ENCODE results near the gene GSK3A.

GSK3A gene

DNA sequence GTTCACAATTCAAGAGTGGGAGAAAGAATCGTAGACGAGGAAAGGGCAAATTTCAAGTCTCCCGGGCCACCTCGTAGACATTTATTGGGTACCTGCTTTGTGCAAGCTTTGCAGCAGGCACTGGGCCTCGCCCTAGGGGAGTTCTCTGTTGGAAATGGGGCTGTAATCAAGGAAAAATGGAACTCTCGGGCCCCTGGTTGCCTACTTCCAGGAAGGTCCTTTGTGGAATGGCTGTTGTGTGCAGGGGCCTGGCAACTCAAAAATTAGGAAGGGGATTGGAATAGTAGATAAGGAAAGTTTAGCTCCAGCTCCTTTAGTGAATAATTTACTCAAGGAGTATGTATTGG lies 21.7 kb downstream of the GSK3A start:
- DNase-seq = no peak

DNA sequence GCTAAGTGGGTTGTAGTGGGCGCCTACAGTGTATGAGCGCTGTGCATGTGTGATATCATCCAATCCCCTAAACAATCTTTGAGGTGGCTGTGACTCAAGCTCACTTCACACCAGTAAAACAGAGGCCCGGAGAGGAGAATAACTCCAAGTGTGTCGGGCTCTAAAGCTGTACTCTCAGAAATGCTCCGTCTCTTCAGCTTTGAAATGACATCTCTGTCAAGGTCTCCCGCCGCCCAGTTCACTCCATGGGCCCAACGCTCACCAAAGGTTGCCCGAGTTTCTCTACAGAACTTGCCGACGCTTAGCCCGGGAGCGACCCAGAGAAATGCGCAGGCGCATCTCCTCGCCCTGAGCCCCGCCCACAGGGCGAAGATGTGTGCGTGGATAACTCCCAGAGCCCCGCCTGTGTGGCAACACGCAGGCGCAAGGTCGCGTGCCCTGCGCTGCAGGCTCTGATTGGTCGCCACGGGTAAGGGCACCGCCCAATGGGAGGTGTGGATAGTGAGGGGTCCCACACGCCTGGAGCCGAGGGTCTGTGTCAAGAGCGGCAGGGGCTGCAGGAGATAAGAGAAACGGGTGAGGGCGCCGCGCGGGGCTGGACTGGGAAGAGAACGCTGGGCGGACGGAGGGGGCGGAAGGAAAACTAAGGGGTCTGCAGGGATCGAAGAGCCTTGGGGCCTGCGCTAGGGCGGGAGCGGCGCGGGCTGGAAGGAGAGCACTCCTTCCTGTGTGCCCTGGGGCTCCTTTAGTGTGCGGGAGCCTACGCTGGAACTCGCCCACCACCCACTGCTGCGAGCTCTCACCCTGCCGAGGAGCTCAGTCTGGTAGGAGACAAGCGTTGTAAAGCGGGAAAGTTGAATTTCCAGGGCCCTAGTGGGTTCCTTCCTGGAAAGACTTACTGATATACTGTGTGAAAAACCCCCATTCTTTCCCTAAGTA lies 22.3 kb downstream of the GSK3A start, which contains the start of gene ZNF526:
ZNF526 (plus strand) TSS at position 501 of the 939 bp plus-strand sequence. CDS start 4,092 bp downstream, outside the sequence.
- peak; percentile 98 for DNase-seq

DNA sequence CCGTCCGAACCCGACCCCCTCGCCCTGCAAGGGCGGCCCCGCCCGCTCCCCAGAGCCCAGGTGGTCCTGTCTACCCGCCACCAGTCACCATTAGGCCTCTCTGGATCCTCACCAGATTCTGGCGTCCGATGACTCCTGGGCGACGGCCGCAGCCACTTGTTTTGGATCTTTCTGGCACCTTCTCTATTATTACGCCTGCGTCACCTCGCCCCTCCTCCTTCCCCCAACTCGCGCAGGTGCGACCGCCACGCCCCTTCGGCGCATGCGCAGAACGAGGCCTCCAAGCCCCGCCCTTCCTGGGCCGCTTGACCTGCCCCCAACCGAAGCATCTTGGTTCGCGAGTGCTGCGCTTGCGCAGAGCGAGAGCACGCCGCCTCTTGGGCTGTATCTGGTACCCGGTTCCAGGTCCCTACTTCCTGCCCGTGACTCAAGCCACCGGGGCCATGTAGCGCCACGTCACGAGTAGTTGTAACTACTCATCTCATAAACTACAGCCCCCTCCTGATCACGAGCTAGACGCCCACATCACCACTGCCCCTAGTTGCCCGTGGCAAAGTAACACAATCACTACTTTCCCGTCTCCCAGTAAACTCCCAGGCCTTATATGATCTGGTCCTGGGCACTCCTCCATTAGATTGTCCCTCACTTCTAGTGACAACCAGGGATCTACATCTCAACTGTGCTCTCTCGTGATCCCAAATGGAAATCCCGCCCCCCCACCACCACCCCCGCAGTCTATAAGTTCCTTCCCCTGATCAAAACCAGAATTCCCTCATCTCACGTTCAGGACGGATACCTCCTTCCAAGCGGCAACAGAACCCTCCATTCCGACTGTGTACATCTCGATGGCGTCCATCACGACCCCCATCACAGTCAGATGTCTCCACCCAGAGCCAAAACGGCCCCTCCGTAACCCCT lies 24.6 kb downstream of the GSK3A start, which contains the start of gene DEDD2:
DEDD2 (minus strand) TSS at position 158 of the 918 bp plus-strand sequence. CDS start 670 bp downstream, outside the sequence.
- DNase-seq = peak; percentile 100

DNA sequence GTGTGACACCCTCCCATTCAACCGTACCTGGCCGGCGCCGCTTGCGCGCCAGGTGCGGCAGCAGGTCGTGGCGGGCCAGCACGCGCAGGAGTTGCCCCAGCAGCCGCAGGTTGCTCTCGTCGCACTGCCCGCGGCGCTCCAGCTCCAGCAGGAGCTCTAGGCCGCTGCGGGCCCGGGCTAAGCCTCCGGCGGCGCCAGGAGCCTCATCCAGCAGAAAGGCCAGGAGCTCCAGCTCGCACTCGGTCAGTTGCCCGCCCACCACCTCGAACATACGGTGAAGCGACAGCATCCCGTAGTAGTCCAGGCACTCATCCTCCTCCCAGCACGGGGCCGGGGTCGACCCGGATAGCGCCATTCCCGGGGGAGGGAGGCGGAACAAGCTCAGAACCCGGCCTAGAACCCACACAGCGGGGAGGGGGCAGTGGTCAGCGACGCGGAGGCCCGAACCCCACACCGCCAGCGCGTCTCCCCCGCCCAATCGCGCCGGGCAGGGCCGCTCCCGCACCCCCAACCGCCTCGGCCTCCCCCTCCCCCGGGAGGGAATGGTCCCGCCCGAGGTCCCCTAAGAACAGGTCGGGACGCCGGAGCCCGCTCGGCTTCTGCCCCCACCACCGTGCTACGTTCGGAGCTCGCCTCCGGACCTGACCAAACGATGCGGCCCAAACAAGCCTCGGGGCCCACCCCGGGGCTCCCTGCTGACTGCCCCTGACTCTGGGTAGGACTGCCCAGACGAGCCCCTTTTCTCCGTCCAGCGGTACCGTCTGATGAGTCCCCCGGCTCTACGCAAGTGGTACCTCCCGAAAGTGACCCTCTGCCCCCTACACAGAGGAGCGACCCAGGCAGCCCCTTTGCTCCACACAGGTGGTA lies 25.5 kb downstream of the GSK3A start:
- no peak for DNase-seq

DNA sequence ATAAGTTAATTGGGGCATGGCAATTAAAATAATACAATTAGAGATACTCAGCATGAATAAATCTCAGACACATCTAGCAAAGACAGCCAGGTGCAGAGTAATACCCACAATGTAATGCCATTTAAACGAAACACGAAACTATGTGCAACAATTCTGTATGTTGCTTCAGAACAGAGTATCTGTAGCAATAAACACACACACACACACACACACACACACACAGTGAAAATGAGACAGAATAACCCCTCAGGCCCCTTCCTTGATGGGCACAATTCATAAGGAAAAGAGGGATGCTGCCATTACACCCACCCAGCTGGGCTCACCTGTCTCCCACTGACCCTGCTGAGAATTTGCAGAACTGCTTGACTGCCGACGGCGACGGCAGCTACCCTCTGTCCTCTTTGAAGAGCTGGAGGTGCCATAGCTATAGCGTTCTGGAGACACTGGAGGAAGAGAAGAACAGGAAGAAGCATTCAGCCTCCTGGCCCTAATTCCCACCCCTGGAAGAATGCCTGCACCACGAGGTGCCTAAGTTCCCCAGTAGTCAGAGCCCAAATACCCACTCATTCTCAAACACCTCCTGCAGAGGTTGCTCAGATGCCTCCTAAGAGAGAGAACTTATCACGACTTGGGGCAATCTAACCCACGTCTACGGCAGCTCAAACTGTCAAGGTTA lies 27.5 kb downstream of the GSK3A start:
- DNase-seq = no peak

DNA sequence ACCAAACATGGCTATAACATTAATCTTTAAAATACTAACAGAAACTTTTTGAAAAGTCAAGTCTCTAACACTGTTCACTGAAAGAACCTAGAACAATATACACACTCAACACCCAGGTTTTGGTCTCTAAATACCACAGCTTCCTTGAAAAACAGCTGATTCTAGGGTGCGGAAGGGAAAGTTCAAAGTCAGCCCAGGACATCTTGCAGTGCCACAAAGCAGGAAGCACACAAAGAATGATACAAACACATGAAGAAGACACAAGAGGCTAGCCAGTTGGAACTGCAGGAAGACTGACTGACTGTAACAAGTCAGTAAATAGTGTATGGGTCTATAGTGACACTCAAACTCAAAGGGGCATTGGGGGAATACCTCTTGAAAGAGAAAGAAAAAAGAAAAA lies 29.5 kb downstream of the GSK3A start:
- no peak for DNase-seq

DNA sequence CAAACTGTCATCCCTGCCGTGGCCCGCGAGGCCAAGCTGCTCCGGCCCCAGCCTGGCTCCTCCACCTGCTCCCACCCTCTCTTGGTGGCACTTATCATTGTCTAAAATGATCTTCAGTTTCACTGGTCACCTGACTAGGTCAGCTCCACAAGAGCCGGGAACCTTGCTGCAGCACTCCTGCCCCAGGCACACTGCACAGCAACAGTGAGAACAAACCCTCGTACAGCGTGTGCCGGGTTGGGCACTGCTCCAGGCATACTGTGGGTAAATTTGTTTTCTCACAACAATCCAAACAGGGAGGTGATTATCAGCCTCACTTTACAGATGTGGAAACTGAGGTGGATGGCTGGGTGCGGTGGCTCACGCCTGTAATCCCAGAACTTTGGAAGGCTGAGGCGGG lies 33.8 kb downstream of the GSK3A start:
- no peak for DNase-seq

DNA sequence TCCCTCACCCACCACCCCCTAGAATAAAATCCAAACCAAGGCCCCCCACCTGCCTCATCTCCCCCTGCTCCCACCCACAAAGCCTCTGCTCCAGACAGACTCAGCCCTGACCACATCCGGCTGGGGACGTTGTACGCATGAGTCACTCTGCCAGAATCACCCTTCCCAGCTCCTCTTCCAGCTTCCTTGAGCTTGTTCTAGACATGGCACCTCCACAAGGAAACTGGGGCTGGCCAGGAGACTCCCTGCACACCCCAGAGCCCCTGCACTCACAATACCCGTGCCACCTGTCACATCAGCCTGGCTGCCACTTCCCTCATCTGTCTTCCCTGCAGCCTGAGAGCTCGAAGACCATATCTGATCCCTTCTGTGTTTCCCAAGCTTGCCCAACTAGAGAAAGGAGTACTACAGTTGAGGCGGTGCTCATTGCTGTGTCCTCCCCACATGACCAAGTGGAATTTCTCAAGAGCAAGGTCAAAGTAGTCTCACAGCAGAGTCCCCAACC lies 34.6 kb downstream of the GSK3A start:
- DNase-seq = no peak

DNA sequence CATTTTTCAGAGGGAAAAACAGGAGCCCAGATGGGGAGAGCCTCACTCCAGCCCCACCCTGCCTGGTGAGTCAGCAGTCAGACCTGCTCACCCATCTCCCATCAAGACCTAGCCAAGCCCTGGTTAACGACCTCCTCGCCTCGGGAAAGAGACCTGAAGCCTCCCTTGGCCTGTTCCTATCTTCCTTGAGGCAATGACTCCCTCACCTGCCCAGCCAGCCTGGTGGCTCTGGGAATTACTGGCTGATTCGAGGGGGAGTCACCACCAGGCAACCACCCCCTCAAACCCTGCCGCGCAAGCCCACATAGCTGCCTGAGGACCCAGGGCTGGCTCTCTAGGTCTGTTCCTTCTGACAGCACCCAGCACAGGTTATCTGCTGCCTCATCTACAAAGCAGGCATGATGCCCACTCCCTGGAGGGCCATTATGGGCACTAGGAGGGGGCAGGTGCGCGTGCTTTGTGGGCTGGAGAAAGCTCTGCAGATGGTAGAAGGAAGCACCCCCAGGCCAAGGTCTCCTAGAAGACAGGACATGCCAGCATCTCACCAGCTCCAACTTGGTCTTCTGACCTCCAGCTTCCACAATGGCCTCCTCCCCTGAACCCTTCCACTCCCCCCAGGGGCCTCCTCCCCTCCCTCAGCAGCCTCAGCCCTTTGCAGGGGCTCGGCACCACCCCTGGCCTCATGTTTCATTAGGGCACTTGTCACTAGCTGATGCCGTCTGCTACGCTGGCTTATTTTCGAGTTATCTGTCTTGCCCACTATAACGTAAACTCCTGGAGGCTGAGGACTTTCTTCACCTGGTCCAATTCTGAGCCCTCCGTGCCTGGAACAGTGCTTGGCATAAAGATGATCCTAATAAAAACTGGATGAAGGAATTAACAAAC lies 35.3 kb downstream of the GSK3A start:
- DNase-seq = no peak

DNA sequence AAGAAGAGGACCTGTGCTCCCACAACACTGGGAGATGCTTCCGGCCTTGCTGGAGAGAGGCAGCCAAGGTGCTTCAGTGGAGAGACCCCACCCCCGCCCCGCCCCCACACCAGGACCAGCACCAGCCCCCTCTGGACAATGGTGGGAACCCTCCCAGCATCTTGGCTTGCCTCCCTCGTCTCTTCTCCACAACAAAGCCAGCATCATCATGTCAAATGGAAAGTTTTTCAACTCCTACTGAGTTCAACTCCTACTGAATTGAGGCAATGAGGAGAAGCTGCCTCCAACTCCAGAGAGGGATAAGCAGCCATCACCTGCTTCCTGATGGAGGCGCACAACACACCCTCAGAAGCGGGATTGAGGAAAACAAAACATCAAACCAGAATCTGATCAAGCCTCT lies 37.7 kb downstream of the GSK3A start:
- DNase-seq = no peak

DNA sequence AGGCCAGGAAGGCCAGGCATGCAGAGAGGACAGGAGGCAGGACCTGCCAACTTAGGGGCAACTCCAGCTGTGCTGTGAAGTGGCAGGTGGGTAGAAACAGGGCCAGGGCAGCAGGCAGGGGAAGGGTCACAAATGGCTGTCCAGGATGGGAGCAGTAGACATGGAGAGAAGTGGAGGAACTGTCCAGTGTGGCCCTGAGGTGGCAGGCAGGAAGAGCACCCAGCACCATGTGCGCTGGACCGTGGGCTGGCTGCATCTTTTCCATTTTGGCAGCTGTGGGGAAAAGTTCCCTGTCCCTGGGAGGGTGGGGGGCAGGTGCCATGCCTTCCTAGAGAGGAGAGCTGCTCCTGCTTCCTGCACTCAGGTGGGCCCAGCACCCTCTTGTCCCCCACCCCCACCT lies 38.7 kb downstream of the GSK3A start:
- DNase-seq = no peak

DNA sequence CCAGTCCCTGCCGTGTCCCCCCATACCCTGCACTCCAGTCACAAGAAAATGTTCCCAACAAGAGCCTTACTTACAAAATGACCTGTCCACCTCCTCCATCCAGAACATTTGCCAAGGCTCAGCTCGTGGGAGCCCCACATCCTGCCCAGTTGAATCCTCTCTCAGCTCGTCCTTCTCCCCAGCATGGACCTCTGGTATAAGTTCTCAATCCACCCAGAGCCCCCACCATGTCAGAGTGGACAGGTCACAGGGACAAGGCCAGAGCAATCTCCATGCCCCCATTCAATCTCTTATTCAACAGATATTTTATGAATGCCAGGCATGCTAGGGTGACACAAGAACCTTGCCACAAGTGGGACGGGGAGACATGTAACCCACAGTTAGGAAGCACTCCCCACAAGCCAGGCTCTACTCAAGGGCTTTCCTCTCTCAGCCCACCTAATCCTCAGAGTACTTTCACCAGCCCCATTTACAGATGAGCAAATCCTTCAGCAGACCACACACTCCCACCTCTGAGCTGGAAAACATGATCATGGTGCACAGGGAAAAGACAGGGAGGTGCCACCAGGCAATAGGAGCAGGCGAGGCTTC lies 40.0 kb downstream of the GSK3A start:
- no peak for DNase-seq

DNA sequence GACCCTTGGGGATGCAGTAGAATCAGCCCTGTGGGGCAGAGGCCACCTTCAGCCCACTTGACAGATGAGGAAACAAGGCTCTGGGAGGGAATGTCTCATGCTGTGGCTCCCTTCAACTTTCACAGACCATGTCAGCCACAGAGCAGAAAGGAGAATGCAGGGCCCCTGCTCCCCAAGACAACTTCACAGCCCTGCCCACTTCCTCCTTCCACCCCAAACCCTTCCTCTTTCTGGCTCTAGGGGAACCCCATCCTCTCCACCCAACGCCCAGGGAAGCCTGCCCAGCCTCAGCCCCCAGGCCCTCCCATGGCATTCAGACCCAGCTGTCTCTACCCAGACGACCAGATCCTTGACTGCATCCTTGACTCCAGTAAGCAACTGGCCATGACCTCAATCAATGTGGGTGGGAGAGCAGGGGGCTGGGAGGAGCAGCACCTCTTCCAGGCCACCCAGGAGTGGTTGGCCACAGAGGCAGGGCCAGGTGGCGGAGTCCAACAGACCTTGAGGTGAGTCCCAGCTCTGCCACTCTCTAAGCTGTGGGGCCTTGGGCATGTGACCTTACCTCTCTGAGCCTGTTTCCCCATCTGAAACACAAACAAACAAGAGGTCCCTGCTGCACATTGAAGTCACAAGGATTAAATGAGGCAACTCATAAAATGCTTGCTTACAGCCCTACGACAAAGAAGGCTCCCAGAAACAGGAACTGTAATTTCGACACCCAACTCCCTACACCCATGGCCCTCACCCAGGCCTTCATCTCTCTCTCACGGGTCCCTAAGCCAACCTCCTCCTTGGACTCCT lies 40.7 kb downstream of the GSK3A start:
- peak; percentile 76 for DNase-seq

DNA sequence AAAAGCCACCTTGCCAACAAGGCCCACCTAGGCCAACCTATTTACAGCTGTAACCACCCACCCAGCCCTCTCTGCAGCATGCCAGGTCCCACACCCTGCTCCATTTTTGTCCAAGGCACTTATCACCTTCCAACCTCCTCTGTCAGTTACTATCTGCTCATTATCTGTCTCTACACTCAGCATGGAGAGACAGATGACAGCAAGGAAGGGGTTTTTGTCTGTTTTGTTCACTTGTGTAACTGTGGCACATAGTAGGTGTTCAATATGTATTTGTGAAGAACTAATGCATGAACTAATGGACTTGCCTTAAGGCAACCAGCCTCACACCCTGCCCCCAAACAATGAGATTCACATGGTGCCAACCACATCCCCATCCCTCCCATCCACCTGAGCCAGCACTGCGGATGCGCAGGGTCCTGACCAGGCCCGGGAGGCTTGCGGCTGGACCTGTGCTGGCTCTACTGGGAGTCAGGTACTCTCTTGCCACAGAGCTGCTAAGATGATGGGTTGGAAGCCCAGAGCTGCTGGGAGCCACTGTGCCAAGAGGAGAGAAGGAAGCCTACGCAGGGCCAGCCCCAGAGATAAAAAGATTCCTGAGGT lies 42.2 kb downstream of the GSK3A start:
- no peak for DNase-seq

DNA sequence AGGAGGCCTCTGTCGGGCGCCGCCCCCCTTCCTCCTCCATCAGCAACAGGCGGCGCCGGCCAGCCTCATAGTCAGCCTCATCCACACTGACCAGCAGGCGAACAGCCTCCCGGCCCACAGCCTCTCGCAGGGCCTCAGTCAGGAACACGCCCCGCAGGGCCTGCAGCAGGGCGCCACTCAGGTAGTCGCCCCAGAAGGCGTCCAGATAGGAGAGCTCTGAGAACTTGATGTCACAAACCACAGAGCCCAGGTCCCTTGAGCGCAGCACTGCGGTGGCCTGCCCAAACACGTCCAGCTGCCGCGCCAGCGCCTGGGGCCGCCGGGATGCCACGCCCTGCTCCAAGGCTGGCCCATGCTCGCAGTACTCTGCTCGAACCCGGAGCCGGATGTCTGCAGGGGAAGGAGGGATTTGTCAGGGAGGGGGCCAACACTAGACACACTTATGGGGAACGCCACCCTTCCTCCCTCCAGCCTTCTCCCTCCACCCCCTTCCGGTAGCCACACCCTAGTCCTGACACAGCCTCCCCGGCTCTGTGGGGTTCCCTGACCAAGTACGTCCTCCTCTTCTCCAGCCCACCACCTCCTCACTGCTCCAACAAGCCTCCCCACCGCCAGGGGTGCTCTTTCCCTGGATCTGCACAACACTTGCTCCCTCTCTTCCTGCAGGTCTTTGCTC lies 42.8 kb downstream of the GSK3A start:
- DNase-seq = peak; percentile 74

DNA sequence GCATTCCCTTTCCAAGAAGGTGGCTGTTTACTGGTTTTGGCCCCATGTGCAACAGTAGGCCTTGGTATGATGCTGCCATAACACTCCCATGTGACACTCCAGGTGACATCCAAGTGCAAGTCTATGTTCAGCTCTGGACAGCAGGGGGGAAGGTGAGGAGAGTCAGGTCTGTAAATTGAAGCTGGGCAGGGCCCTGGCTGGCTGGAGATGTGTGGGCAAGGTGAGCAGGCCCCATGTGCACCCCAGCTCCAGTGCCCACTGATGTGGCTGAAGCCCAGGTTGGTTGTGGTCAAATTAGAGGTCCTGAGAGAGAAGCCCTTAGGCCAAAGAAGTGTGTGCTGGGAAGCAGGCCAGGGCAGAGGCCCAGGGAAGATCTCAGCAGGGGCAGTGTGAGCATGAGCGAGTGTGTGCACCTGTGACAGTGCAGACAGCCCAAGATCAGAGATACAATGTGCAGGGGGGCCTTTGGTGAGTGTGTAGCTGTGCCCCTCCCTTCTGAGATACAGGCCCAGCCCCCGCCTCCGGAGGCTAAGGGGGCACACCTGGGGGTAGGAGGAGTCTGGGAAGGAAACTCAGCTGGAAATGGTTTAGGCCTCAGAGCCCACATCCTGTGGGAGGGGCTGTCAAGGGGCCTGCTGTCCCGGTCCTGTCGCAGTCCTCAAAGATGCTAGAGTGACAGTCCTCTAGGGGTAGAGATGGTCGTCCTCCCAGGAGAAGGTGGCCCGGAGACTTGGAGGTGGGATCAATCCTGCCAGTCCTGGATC lies 43.5 kb downstream of the GSK3A start:
- peak; percentile 87 for DNase-seq

DNA sequence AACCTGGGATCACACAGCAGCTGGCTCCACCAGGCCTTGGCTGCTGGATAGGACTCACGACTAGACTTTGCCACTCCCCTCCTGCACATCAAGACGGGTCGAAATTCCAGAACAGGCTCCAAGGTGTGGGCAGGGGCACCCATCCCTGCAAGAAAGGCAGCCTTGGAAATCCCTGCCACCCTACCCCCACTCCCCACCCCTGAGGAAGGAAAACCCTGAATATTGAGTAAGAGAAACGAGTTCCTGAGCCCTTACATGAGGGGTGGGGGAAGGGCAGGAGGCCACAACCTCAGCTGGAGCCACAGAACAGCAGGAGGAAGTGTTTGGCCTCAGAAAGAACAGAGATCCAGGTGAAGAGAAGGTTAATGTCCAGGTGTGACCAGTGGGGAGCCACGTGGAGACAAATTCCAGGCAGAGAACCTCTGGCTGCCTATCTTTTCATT lies 45.0 kb downstream of the GSK3A start:
- DNase-seq = no peak
